ENCODE data around the gene PCNT. TPM values are rescaled to one million over a fixed set of nuclear protein-coding genes. Genes with fewer than 3 reads are reported as not detected.

Gene PCNT
- total and polyA plus RNA-seq, 2 donors (not counting 1 experiment from before 2014, with no cell fraction given) = 20.3 to 58.1 TPM

- no peaks in the 10 kb centered on the region for H3K27me3 ChIP-seq (replicated peaks in 1 of 4; ENCODE audit: control extremely low read depth in 1 of 4, control insufficient read depth in 3 of 4, insufficient read depth in 4 of 4, low read length in 3 of 4)
- H2AFZ ChIP-seq (ENCODE audit: insufficient read depth, low read depth, low read length, poor library complexity, severe bottlenecking) = no peak overlapping the region
- Mint-ChIP-seq H3K9me3 (ENCODE audit: insufficient read depth) (no peaks in the 10 kb centered on the region), H3K4me1 (peaks cover 2% of the 10 kb centered on the region), H3K4me3 (no peak overlapping the region), H3K27ac (no peak overlapping the region), H3K27me3 (no peaks in the 10 kb centered on the region)
- no peaks in the 10 kb centered on the region for H4K20me1 ChIP-seq (ENCODE audit: control insufficient read depth, insufficient read depth, low read length, poor library complexity, severe bottlenecking)
- no peaks in the 10 kb centered on the region for H3K9me3 ChIP-seq (ENCODE audit: control extremely low read depth in 1 of 3, control insufficient read depth in 2 of 3, insufficient read depth in 1 of 3, low read length in 2 of 3)
- peaks cover 0 to 41% of the 10 kb centered on the region in 2 experiments for H3K36me3 ChIP-seq (replicated peaks in 1 of 2; ENCODE audit: control extremely low read depth in 1 of 2, control insufficient read depth in 1 of 2, extremely low read depth in 1 of 2, insufficient read depth in 2 of 2, low read length in 1 of 2)
- 92% methylated on average over 12 of the region's 13 CpGs for WGBS (ENCODE audit: insufficient coverage)
- intact Hi-C loops (cut with micrococcal nuclease) = no loop called here
- ChIA-PET CTCF (no interaction called here), POLR2A (no interaction called here)
- DNase-seq = no peak
- H3K27ac ChIP-seq (ENCODE audit: low read length in 2 of 2) = no peak overlapping the region
- TF ChIP-seq EZH2 (IDR thresholded peaks at IDR 0.05; ENCODE audit: borderline replicate concordance, insufficient read depth, low read depth, low read length, poor library complexity, severe bottlenecking) = no peak
- TF ChIP-seq, protein P1, sequence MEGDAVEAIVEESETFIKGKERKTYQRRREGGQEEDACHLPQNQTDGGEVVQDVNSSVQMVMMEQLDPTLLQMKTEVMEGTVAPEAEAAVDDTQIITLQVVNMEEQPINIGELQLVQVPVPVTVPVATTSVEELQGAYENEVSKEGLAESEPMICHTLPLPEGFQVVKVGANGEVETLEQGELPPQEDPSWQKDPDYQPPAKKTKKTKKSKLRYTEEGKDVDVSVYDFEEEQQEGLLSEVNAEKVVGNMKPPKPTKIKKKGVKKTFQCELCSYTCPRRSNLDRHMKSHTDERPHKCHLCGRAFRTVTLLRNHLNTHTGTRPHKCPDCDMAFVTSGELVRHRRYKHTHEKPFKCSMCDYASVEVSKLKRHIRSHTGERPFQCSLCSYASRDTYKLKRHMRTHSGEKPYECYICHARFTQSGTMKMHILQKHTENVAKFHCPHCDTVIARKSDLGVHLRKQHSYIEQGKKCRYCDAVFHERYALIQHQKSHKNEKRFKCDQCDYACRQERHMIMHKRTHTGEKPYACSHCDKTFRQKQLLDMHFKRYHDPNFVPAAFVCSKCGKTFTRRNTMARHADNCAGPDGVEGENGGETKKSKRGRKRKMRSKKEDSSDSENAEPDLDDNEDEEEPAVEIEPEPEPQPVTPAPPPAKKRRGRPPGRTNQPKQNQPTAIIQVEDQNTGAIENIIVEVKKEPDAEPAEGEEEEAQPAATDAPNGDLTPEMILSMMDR (IDR thresholded peaks at IDR 0.05) = no peak
- no peaks in the 10 kb centered on the region for H3K4me1 ChIP-seq (ENCODE audit: control insufficient read depth in 2 of 2, insufficient read depth in 2 of 2, low read length in 2 of 2)
- ATAC-seq (ENCODE audit: low read depth) = no peak
- H3K4me2 ChIP-seq (replicated peaks; ENCODE audit: low read depth, low read length, poor library complexity, severe bottlenecking) = no peak overlapping the region
- H3K9ac ChIP-seq (ENCODE audit: low read length) = no peak overlapping the region
- H3K4me3 ChIP-seq (ENCODE audit: control extremely low read depth in 1 of 5, extremely low read depth in 1 of 5, insufficient read depth in 1 of 5, low read depth in 2 of 5, low read length in 4 of 5) = no peak overlapping the region
- no peaks in the 10 kb centered on the region for H3K79me2 ChIP-seq (ENCODE audit: control insufficient read depth, insufficient read depth, low read length)
These were observed 113.6 kb downstream of the PCNT start for GRCh38 chr21:46437511-46437910.

DNA sequence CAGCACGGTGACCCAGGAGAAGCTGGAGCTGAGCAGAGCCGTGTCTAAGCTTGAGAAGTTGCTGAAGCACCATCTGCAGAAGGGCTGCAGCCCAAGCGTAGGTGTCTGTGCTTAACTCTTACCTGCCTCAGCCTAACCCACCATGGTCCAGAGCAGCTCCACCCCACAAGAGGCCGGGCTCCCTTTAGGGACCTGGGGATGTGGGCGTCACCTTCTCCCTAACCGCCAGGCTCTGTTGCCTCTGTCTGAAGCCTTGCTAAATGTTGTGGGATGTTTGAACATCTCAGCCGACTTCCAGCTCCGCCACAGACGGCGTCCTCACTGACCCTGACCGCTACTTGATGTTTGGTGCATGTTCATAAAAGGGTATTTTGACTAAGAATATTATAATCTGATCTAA is 114.3 kb downstream of the PCNT start:
- no peak overlapping the region for H3K27ac Mint-ChIP-seq
- Histone ChIP-seq H3K79me2 (ENCODE audit: control insufficient read depth, insufficient read depth, low read length) (no peaks in the 10 kb centered on the region), H3K4me2 (replicated peaks; ENCODE audit: low read depth, low read length, poor library complexity, severe bottlenecking) (no peak overlapping the region), H3K4me3 (ENCODE audit: control extremely low read depth in 1 of 5, extremely low read depth in 1 of 5, insufficient read depth in 1 of 5, low read depth in 2 of 5, low read length in 4 of 5) (no peak overlapping the region), H2AFZ (ENCODE audit: insufficient read depth, low read depth, low read length, poor library complexity, severe bottlenecking) (no peak overlapping the region), H3K36me3 (replicated peaks in 1 of 2; ENCODE audit: control extremely low read depth in 1 of 2, control insufficient read depth in 1 of 2, extremely low read depth in 1 of 2, insufficient read depth in 2 of 2, low read length in 1 of 2) (peaks cover 0 to 44% of the 10 kb centered on the region in 2 experiments), H3K4me1 (ENCODE audit: control insufficient read depth in 2 of 2, insufficient read depth in 2 of 2, low read length in 2 of 2) (no peaks in the 10 kb centered on the region), H3K9me3 (ENCODE audit: control extremely low read depth in 1 of 3, control insufficient read depth in 2 of 3, insufficient read depth in 1 of 3, low read length in 2 of 3) (no peaks in the 10 kb centered on the region), H4K20me1 (ENCODE audit: control insufficient read depth, insufficient read depth, low read length, poor library complexity, severe bottlenecking) (no peaks in the 10 kb centered on the region), H3K27me3 (replicated peaks in 1 of 4; ENCODE audit: control extremely low read depth in 1 of 4, control insufficient read depth in 3 of 4, insufficient read depth in 4 of 4, low read length in 3 of 4) (no peaks in the 10 kb centered on the region), H3K9ac (ENCODE audit: low read length) (no peak overlapping the region), H3K27ac (ENCODE audit: low read length in 2 of 2) (no peak overlapping the region)
- DNase-seq (no peak), ATAC-seq (ENCODE audit: low read depth) (no peak)
- no peaks in the 10 kb centered on the region for H3K27me3 Mint-ChIP-seq
- 99% methylated on average over 5 of the region's 11 CpGs for WGBS (ENCODE audit: insufficient coverage)
- POLR2A ChIA-PET = no interaction called here
- H3K4me1 Mint-ChIP-seq = peaks cover 2% of the 10 kb centered on the region
- no peak for TF ChIP-seq EZH2 (IDR thresholded peaks at IDR 0.05; ENCODE audit: borderline replicate concordance, insufficient read depth, low read depth, low read length, poor library complexity, severe bottlenecking)
- TF ChIP-seq, protein P1 (IDR thresholded peaks at IDR 0.05) = no peak
- H3K4me3 Mint-ChIP-seq = no peak overlapping the region
- intact Hi-C loops (cut with micrococcal nuclease) = no loop called here
- no peaks in the 10 kb centered on the region for H3K9me3 Mint-ChIP-seq (ENCODE audit: insufficient read depth)
- CTCF ChIA-PET = no interaction called here

Measured in B cell (primary cell).